Kidney (tissue), 14 donors: ENCODE measurements around the gene WASF2. TPM values are rescaled to one million over a fixed set of nuclear protein-coding genes. Genes with fewer than 3 reads are reported as not detected.
"Not testable (repeated sequence)": the region's sequence is repeated elsewhere in the genome, so short reads cannot be mapped to it uniquely, and the experiment has no call there.

ENCODE experiments used
- DNase-seq, 5 donors: peaks; one replicate each; pipeline ENCODE4 v3.0.0-alpha.2; 2013 to 2020
- FAIRE-seq: peaks from 2 replicates; lab custom pipeline; 2012; peaks lifted over from hg19 to GRCh38; lab: Jason Lieb, UNC
- H3K27ac ChIP-seq, 2 donors: one replicate each; pipeline ENCODE4 v1.7.0; 2013; ENCODE audit warnings: low read depth in 2 of 2, low read length in 2 of 2, inconsistent platforms in 1 of 2
- H3K27me3 ChIP-seq: one replicate; pipeline ENCODE4 v1.7.1; 2013; ENCODE audit warnings: low read length, inconsistent platforms; ENCODE audit not compliant: control insufficient read depth, insufficient read depth
- H3K36me3 ChIP-seq, 3 donors: one replicate each; pipeline versions ENCODE4 v1.7.0 to v1.7.1; 2013; ENCODE audit warnings: low read length in 3 of 3, control low read depth in 1 of 3, inconsistent platforms in 1 of 3; ENCODE audit not compliant: insufficient read depth in 3 of 3, control insufficient read depth in 2 of 3
- H3K4me1 ChIP-seq, 3 donors: one replicate each; pipeline versions ENCODE4 v1.7.0 to v1.7.1; 2013; ENCODE audit warnings: low read length in 3 of 3, inconsistent platforms in 1 of 3, low read depth in 1 of 3; ENCODE audit not compliant: control insufficient read depth in 2 of 3, insufficient read depth in 2 of 3
- H3K4me3 ChIP-seq, 3 donors: one replicate each; pipeline versions ENCODE4 v1.7.0 to v1.8.1; 2013; ENCODE audit warnings: low read length in 3 of 3, control low read depth in 1 of 3, inconsistent platforms in 1 of 3
- H3K9ac ChIP-seq, 3 donors: one replicate each; pipeline versions ENCODE4 v1.7.0 to v1.7.1; 2013; ENCODE audit warnings: low read length in 3 of 3, control low read depth in 1 of 3, inconsistent platforms in 1 of 3
- H3K9me3 ChIP-seq, 3 donors: one replicate each; pipeline versions ENCODE4 v1.7.0 to v1.7.1; 2013; ENCODE audit warnings: low read length in 3 of 3, control low read depth in 1 of 3, inconsistent platforms in 1 of 3; ENCODE audit not compliant: control insufficient read depth in 2 of 3, insufficient read depth in 1 of 3
- CTCF ChIP-seq: IDR thresholded peaks from 3 replicates; pipeline ENCODE4 v1.5.1; 2012; ENCODE audit warnings: mild to moderate bottlenecking, moderate library complexity, borderline replicate concordance; ENCODE audit not compliant: insufficient read depth; ENCODE audit errors: extremely low read depth
- intact Hi-C: fragments of 100-400 bp; cut with DNase I; formaldehyde crosslinking; loops from one replicate; pipeline ENCODE4 v1.11.1; 2022
- polyA plus RNA-seq: library from polyadenylated mRNA; stranded (reverse); fragments of 350-450 nt; fragmentation: Illumina TruSeq; extraction: RNeasy Lipid Tissue Mini Kit (QIAGEN cat#74804); gene quantifications from one replicate; pipeline ENCODE4 v1.2.3, GENCODE V29; 2014; ENCODE audit warnings: low read depth, low replicate concordance; ENCODE audit not compliant: insufficient read depth
- total RNA-seq: library from RNA; stranded (reverse); fragmentation: NEBNext Ultra II Directional; extraction: Animal tissue kit (Norgen Biotek cat#: 25700); gene quantifications from one replicate; pipeline ENCODE4 v1.2.1, GENCODE V29; 2021
- donor health status: control.
- donor health status: control.
- donor health status: control.
- donor health status: control.
- donor health status: control.
- donor health status: DM: yes; HTN: yes; CAD: no.
- donor health status: Normal renal cell carcinoma (clear cell type).

Gene WASF2
- total and polyA plus RNA-seq, 2 donors from 2014 or later, result 23.9 to 159 TPM

- FAIRE-seq (no peak), DNase-seq (peak; percentile 93 to 96 (median 93))
- TF ChIP-seq CTCF, result no peak
- H3K36me3 ChIP-seq, result no peaks in the 10 kb centered on the region
- peak overlapping the region; percentile 93 to 97 for H3K27ac ChIP-seq
- intact Hi-C loops, result no loop called here
- peaks cover 0 to 17% (median 11%) of the 10 kb centered on the region in 3 donors for H3K4me1 ChIP-seq
- no peak overlapping the region for H3K4me3 ChIP-seq
- peak overlapping the region in 2 of 3 donors; percentile 55 to 69 for H3K9ac ChIP-seq
- no peaks in the 10 kb centered on the region for H3K9me3 ChIP-seq
- H3K27me3 ChIP-seq, result no peaks in the 10 kb centered on the region
Measured at GRCh38 chr1:27504588-27505419, 14.8 kb upstream of the WASF2 start.

- H3K36me3 ChIP-seq, result no peaks in the 10 kb centered on the region
- no peaks in the 10 kb centered on the region for H3K27me3 ChIP-seq
- H3K4me1 ChIP-seq, result peaks cover 0 to 17% (median 11%) of the 10 kb centered on the region in 3 donors
- peak overlapping the region in 2 of 3 donors; percentile 47 to 60 for H3K9ac ChIP-seq
- H3K9me3 ChIP-seq, result no peaks in the 10 kb centered on the region
- H3K27ac ChIP-seq, result peak overlapping the region; percentile 76 to 93
- intact Hi-C loops, result no loop called here
- DNase-seq (peak in 1 of 5 donors; percentile 76), FAIRE-seq (no peak)
- H3K4me3 ChIP-seq, result peak overlapping the region in 1 of 3 donors; percentile 14
- no peak for TF ChIP-seq CTCF
Measured at GRCh38 chr1:27503844-27504587, 14.0 kb upstream of the WASF2 start.

- H3K27me3 ChIP-seq, result no peaks in the 10 kb centered on the region
- DNase-seq (no peak), FAIRE-seq (no peak)
- H3K4me3 ChIP-seq, result no peak overlapping the region
- H3K9me3 ChIP-seq, result no peaks in the 10 kb centered on the region
- intact Hi-C loops, result no loop called here
- no peak overlapping the region for H3K9ac ChIP-seq
- H3K36me3 ChIP-seq, result no peaks in the 10 kb centered on the region
- TF ChIP-seq CTCF, result no peak
- peaks cover 0 to 17% (median 11%) of the 10 kb centered on the region in 3 donors for H3K4me1 ChIP-seq
- no peak overlapping the region for H3K27ac ChIP-seq
Measured at GRCh38 chr1:27503033-27503432, 13.1 kb upstream of the WASF2 start.

GRCh38 chr1:27501159-27501558, 11.2 kb upstream of the WASF2 start:
- H3K9me3 ChIP-seq, FAIRE-seq, DNase-seq, H3K27ac ChIP-seq, H3K36me3 ChIP-seq, H3K4me3 ChIP-seq, intact Hi-C loops, H3K9ac ChIP-seq, H3K27me3 ChIP-seq: not testable (repeated sequence)
- H3K4me1 ChIP-seq, result peaks cover 0 to 21% (median 11%) of the 10 kb centered on the region in 3 donors
